IMR-90 (cell line): ENCODE measurements around the gene KDM4B. TPM values are rescaled to one million over a fixed set of nuclear protein-coding genes. Genes with fewer than 3 reads are reported as not detected.

ENCODE experiments used
- ATAC-seq: fragments of 200-7000 bp; cut with Tn5 transposase; 2 replicates; pipeline ENCODE4 v1.9.1; 2020; ENCODE audit warnings: low read depth, mild to moderate bottlenecking, moderate library complexity
- BruUV-seq: library from RNA; stranded (reverse); fragments of 400-500 nt; replicated peaks from 2 replicates; lab custom pipeline; 2021; lab: Mats Ljungman, UMichigan
- CTCF ChIA-PET: fragments of 300-600 bp; formaldehyde crosslinking; extraction: SDS; loops from one replicate; lab custom pipeline; 2021; ENCODE audit warnings: antibody characterized with exemption; lab: Yijun Ruan, JAX
- POLR2A ChIA-PET: fragments of 300-600 bp; sonication (Branson Sonifier 250); formaldehyde crosslinking; loops from one replicate; lab custom pipeline; 2022; ENCODE audit warnings: antibody characterized with exemption; ENCODE audit not compliant: unreplicated experiment; lab: Charles Lee
- DNase-seq: peaks from one replicate; pipeline ENCODE4 v3.0.0; 2013
- H2AFZ ChIP-seq: replicated peaks from 2 replicates; pipeline ENCODE3; 2013; ENCODE audit warnings: low read length, mild to moderate bottlenecking; ENCODE audit not compliant: poor library complexity
- H2AK5ac ChIP-seq: 2 replicates; pipeline ENCODE4 v1.6.1; 2013; ENCODE audit warnings: low read depth, low read length, inconsistent platforms
- H2AK9ac ChIP-seq: replicated peaks from 2 replicates; pipeline ENCODE3; 2013; ENCODE audit warnings: mild to moderate bottlenecking, low read depth, low read length, moderate library complexity; ENCODE audit not compliant: poor library complexity
- H2BK120ac ChIP-seq: 2 replicates; pipeline ENCODE4 v1.6.1; 2013; ENCODE audit warnings: low read depth, low read length, inconsistent platforms
- H2BK15ac ChIP-seq: 3 replicates; pipeline ENCODE4 v1.6.1; 2013; ENCODE audit warnings: low read depth, low read length, inconsistent platforms
- H2BK20ac ChIP-seq: 2 replicates; pipeline ENCODE4 v1.6.1; 2013; ENCODE audit warnings: low read depth, mild to moderate bottlenecking, inconsistent platforms, low read length, moderate library complexity
- H2BK5ac ChIP-seq: 2 replicates; pipeline ENCODE4 v1.6.1; 2013; ENCODE audit warnings: mild to moderate bottlenecking, low read depth, low read length, inconsistent platforms; ENCODE audit not compliant: poor library complexity, severe bottlenecking
- H3K14ac ChIP-seq: replicated peaks from 2 replicates; pipeline ENCODE4 v1.6.1; 2013; ENCODE audit warnings: low read depth, low read length, inconsistent platforms
- H3K18ac ChIP-seq: 2 replicates; pipeline ENCODE4 v1.6.1; 2013; ENCODE audit warnings: low read depth, low read length, control low read depth
- H3K23ac ChIP-seq: 2 replicates; pipeline ENCODE4 v1.6.1; 2013; ENCODE audit warnings: low read depth, low read length, inconsistent platforms
- H3K27ac ChIP-seq: 2 replicates; pipeline ENCODE4 v1.5.1; 2013; ENCODE audit warnings: mild to moderate bottlenecking, control low read depth, low read length; ENCODE audit not compliant: insufficient read depth
- H3K27me3 ChIP-seq: 2 replicates; pipeline ENCODE4 v1.6.1; 2013; ENCODE audit warnings: low read length; ENCODE audit not compliant: control insufficient read depth, insufficient read depth
- H3K36me3 ChIP-seq: 2 replicates; pipeline ENCODE4 v1.6.1; 2013; ENCODE audit warnings: low read length, mixed read lengths; ENCODE audit not compliant: control insufficient read depth, insufficient read depth
- H3K4ac ChIP-seq: 2 replicates; pipeline ENCODE4 v1.6.1; 2013; ENCODE audit warnings: low read depth, low read length, inconsistent platforms
- H3K4me1 ChIP-seq: 2 replicates; pipeline ENCODE4 v1.6.1; 2013; ENCODE audit warnings: low read length, mixed read lengths; ENCODE audit not compliant: control insufficient read depth, insufficient read depth
- H3K4me2 ChIP-seq: 2 replicates; pipeline ENCODE4 v1.6.1; 2013; ENCODE audit warnings: low read depth, mild to moderate bottlenecking, control low read depth, low read length, moderate library complexity
- H3K4me3 ChIP-seq: 2 replicates; pipeline ENCODE4 v1.5.1; 2013; ENCODE audit warnings: low read depth, mild to moderate bottlenecking, control low read depth, low read length, moderate library complexity; ENCODE audit not compliant: insufficient read depth
- H3K56ac ChIP-seq: 2 replicates; pipeline ENCODE4 v1.6.1; 2013; ENCODE audit warnings: low read length, inconsistent platforms; ENCODE audit not compliant: insufficient read depth; ENCODE audit errors: extremely low read depth
- H3K79me1 ChIP-seq, 2 experiments: 2 replicates each; pipeline ENCODE4 v1.6.1; 2013; ENCODE audit warnings: low read length in 2 of 2, inconsistent platforms in 1 of 2, low read depth in 1 of 2
- H3K9ac ChIP-seq: 2 replicates; pipeline ENCODE4 v1.6.1; 2013; ENCODE audit warnings: low read depth, low read length, control low read depth
- H3K9me1 ChIP-seq: 2 replicates; pipeline ENCODE4 v1.6.1; 2013; ENCODE audit warnings: low read length, inconsistent platforms; ENCODE audit not compliant: insufficient read depth
- H3K9me3 ChIP-seq: 2 replicates; pipeline ENCODE4 v1.6.1; 2013; ENCODE audit warnings: low read length; ENCODE audit not compliant: control insufficient read depth, insufficient read depth
- H4K20me1 ChIP-seq: 2 replicates; pipeline ENCODE4 v1.6.1; 2013; ENCODE audit warnings: low read length, inconsistent platforms; ENCODE audit not compliant: insufficient read depth
- H4K5ac ChIP-seq: 2 replicates; pipeline ENCODE4 v1.6.1; 2013; ENCODE audit warnings: mild to moderate bottlenecking, low read depth, low read length, control low read depth
- H4K8ac ChIP-seq, 2 experiments: 2 replicates each; pipeline ENCODE4 v1.6.1; 2013; ENCODE audit warnings: low read depth in 2 of 2, low read length in 2 of 2, control low read depth in 1 of 2, inconsistent platforms in 1 of 2
- H4K91ac ChIP-seq: 2 replicates; pipeline ENCODE4 v1.6.1; 2013; ENCODE audit warnings: low read depth, low read length, inconsistent platforms; ENCODE audit not compliant: insufficient read depth
- BHLHE40 ChIP-seq: fragments of 150-350 bp; IDR thresholded peaks from 2 replicates; pipeline ENCODE4 v1.6.1; 2016; ENCODE audit warnings: mild to moderate bottlenecking, low read depth, low read length
- CHD1 ChIP-seq: IDR thresholded peaks from 2 replicates; pipeline ENCODE4 v1.6.1; 2012; ENCODE audit warnings: low read depth, low read length, improper control_type of control experiment
- FOS ChIP-seq: fragments of 150-350 bp; IDR thresholded peaks from 2 replicates; pipeline ENCODE4 v1.6.1; 2016; ENCODE audit warnings: low read depth, low read length
- MAFK ChIP-seq: IDR thresholded peaks from 2 replicates; pipeline ENCODE4 v1.6.1; 2012; ENCODE audit warnings: low read depth, low read length, improper control_type of control experiment
- MAZ ChIP-seq: IDR thresholded peaks from 2 replicates; pipeline ENCODE4 v1.6.1; 2012; ENCODE audit warnings: low read depth, mild to moderate bottlenecking, low read length, improper control_type of control experiment, moderate library complexity, borderline replicate concordance
- MXI1 ChIP-seq: IDR thresholded peaks from 2 replicates; pipeline ENCODE4 v1.6.1; 2012; ENCODE audit warnings: low read depth, mild to moderate bottlenecking, low read length, moderate library complexity, borderline replicate concordance
- NFE2L2 ChIP-seq: fragments of 150-350 bp; IDR thresholded peaks from 2 replicates; pipeline ENCODE4 v1.6.1; 2016; ENCODE audit warnings: low read depth, mild to moderate bottlenecking, low read length
- POLR2A ChIP-seq: IDR thresholded peaks from 2 replicates; pipeline ENCODE4 v1.6.1; 2012; ENCODE audit warnings: mild to moderate bottlenecking, low read depth, low read length
- RAD21 ChIP-seq: IDR thresholded peaks from 2 replicates; pipeline ENCODE4 v1.6.1; 2012; ENCODE audit warnings: low read length, improper control_type of control experiment
- RCOR1 ChIP-seq: IDR thresholded peaks from 2 replicates; pipeline ENCODE4 v1.6.1; 2012; ENCODE audit warnings: mild to moderate bottlenecking, low read length, improper control_type of control experiment; ENCODE audit not compliant: insufficient replicate concordance
- RFX5 ChIP-seq: IDR thresholded peaks from 2 replicates; pipeline ENCODE4 v1.8.0; 2012; ENCODE audit warnings: low read depth, mild to moderate bottlenecking, low read length, moderate library complexity
- SMC3 ChIP-seq: fragments of 150-350 bp; IDR thresholded peaks from 2 replicates; pipeline ENCODE4 v1.6.1; 2016; ENCODE audit warnings: low read depth, mild to moderate bottlenecking, antibody characterized with exemption, low read length, moderate library complexity
- WGBS, 2 experiments: methylation state at CpG; one replicate each; pipeline versions ENCODE4 v1.1.5 to v1.1.7; 2013; ENCODE audit warnings: missing lambda C conversion rate in 2 of 2; ENCODE audit not compliant: insufficient read length in 1 of 2; ENCODE audit errors: extremely low coverage in 2 of 2; 5-methylcytosine and 5-hydroxymethylcytosine counted together
- dilution Hi-C: fragments of 300-500 bp; cut with HindIII; formaldehyde crosslinking; loops from one replicate; pipeline ENCODE4 v1.14.3; 2018; ENCODE audit warnings: low sequenced_read_pairs; ENCODE audit not compliant: unreplicated experiment
- in situ Hi-C: fragments of 300-500 bp; cut with MboI; formaldehyde crosslinking; loops from 3 replicates; pipeline ENCODE4 v1.14.3; 2019; ENCODE audit warnings: low sequenced_read_pairs, inconsistent platforms, mixed read lengths
- intact Hi-C: fragments of 100-400 bp; cut with micrococcal nuclease; formaldehyde crosslinking; loops from 2 replicates; pipeline ENCODE4 v1.10.0; 2022
- polyA plus RNA-seq, 3 experiments: library from polyadenylated mRNA; depleted of rRNA; stranded (reverse); fragments of >200 nt; gene quantifications; 2 replicates each; pipeline ENCODE4 v1.2.3, GENCODE V29; 2012; ENCODE audit warnings: low replicate concordance in 1 of 3
- total RNA-seq: library from RNA; depleted of rRNA; stranded (reverse); fragments of >200 nt; gene quantifications from 2 replicates; pipeline ENCODE4 v1.2.3, GENCODE V29; 2012
- TF ChIP-seq, protein P1 (sequence below): conservative IDR thresholded peaks from 2 replicates; pipeline ENCODE4 v1.5.1; 2012; ENCODE audit warnings: mild to moderate bottlenecking, low read depth, low read length, improper control_type of control experiment
- TF ChIP-seq, protein P2 (sequence below): fragments of 150-350 bp; IDR thresholded peaks from 2 replicates; pipeline ENCODE4 v1.6.1; 2016; ENCODE audit warnings: low read depth, mild to moderate bottlenecking, low read length, moderate library complexity, borderline replicate concordance

The KDM4B gene
- total and polyA plus RNA-seq, 2 of the 4 experiments (the other 2 are of a cell fraction) = 5.0 to 17.9 TPM

DNA sequence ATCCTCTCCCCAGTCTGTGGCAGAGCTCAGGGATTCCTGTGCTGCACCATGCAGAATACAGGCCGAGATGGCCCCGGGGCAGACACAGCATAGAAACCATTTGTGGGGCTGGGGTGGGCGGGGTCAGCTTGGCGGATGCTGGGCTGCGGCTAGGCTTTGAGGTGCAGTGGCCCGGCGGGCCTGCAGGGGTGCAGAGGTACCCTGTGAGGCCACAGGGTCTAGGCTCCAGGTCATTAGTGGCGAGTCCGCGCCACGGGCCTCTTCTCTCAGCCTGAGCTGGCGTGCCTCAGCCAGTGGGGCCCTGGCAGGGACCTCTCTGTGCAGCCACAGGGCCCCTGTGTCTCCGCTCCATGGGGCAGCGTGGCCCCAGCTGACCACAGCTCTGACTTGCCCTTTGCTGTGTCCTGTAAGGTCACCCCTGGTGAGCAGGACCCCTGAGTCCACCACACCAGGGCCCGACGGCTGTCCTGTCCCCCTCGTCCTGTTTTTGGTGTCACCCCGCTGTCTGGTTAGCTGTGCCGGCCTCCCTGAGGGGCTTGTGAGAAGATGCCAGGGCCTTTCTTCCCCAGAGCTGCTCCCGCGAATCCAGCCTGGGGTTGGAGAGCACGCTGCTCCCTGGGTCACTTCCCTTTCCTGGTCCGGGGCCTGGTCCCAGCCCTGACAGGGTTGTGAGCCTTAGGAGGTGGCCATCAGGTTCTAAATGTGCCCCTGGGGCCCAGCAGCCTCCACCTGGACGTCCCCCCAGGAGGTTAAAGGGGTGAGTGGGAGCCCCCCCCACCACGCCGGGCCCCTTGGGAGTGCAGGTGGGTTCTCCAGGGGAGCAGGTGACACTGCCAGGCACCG, 12.1 kb downstream of the KDM4B start:
- Histone ChIP-seq H3K56ac (no peak overlapping the region), H2BK20ac (no peak overlapping the region), H2BK5ac (no peak overlapping the region), H3K23ac (no peak overlapping the region), H3K27ac (no peak overlapping the region), H3K4me1 (peaks cover 23% of the 10 kb centered on the region), H2AK5ac (no peak overlapping the region), H3K4me3 (no peak overlapping the region), H3K4ac (no peak overlapping the region), H3K9me3 (no peaks in the 10 kb centered on the region), H4K20me1 (peaks cover 93% of the 10 kb centered on the region), H3K36me3 (peaks cover 6% of the 10 kb centered on the region; the same call in 1 of the 2 replicates), H2BK120ac (no peak overlapping the region), H2BK15ac (no peak overlapping the region), H3K9me1 (peaks cover 21% of the 10 kb centered on the region), H3K4me2 (no peak overlapping the region), H3K79me1 (peaks cover 17 to 84% of the 10 kb centered on the region in 2 experiments), H4K8ac (no peak overlapping the region), H3K27me3 (no peaks in the 10 kb centered on the region), H2AFZ (peak overlapping the region; percentile 44), H2AK9ac (no peak overlapping the region), H3K14ac (no peak overlapping the region), H3K9ac (no peak overlapping the region), H3K18ac (no peak overlapping the region), H4K5ac (no peak overlapping the region), H4K91ac (no peak overlapping the region)
- ATAC-seq = no peak
- TF ChIP-seq CHD1 = no peak
- no peak for TF ChIP-seq MXI1
- no peak for TF ChIP-seq RAD21
- TF ChIP-seq NFE2L2 = no peak
- no peak for TF ChIP-seq RCOR1
- no peak for TF ChIP-seq FOS
- no peak for TF ChIP-seq BHLHE40
- TF ChIP-seq, protein P1, sequence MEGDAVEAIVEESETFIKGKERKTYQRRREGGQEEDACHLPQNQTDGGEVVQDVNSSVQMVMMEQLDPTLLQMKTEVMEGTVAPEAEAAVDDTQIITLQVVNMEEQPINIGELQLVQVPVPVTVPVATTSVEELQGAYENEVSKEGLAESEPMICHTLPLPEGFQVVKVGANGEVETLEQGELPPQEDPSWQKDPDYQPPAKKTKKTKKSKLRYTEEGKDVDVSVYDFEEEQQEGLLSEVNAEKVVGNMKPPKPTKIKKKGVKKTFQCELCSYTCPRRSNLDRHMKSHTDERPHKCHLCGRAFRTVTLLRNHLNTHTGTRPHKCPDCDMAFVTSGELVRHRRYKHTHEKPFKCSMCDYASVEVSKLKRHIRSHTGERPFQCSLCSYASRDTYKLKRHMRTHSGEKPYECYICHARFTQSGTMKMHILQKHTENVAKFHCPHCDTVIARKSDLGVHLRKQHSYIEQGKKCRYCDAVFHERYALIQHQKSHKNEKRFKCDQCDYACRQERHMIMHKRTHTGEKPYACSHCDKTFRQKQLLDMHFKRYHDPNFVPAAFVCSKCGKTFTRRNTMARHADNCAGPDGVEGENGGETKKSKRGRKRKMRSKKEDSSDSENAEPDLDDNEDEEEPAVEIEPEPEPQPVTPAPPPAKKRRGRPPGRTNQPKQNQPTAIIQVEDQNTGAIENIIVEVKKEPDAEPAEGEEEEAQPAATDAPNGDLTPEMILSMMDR = no peak
- no peak for TF ChIP-seq RFX5
- TF ChIP-seq SMC3 = no peak
- no peak for TF ChIP-seq POLR2A
- no peak for TF ChIP-seq MAFK
- TF ChIP-seq, protein P2, sequence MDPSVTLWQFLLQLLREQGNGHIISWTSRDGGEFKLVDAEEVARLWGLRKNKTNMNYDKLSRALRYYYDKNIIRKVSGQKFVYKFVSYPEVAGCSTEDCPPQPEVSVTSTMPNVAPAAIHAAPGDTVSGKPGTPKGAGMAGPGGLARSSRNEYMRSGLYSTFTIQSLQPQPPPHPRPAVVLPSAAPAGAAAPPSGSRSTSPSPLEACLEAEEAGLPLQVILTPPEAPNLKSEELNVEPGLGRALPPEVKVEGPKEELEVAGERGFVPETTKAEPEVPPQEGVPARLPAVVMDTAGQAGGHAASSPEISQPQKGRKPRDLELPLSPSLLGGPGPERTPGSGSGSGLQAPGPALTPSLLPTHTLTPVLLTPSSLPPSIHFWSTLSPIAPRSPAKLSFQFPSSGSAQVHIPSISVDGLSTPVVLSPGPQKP = no peak
- TF ChIP-seq MAZ = no peak
- dilution Hi-C loops = no loop called here
- intact Hi-C loops = no loop called here
- no peak for DNase-seq
- ChIA-PET CTCF (no interaction called here), POLR2A (no interaction called here)
- 74% methylated on average over 11 of the region's 27 CpGs; no CpG with 5 or more reads in 1 of the 2 experiments for WGBS, 2 experiments
- in situ Hi-C loops = no loop called here
- BruUV-seq = no TSS peak
